Mammary epithelial cell (primary cell): ENCODE results near the gene HMX3.

Source experiments
- EZH2 ChIP-seq: IDR thresholded peaks from 2 replicates; pipeline ENCODE4 v1.6.1; 2012; ENCODE audit warnings: low read length, inconsistent platforms, borderline replicate concordance
- TF ChIP-seq, protein P1 (sequence below), 2 donors: IDR thresholded peaks in 1 of 2; conservative IDR thresholded peaks in 1 of 2; 2 replicates each; pipeline ENCODE4 v1.5.1; 2011 to 2012; ENCODE audit warnings: inconsistent platforms in 2 of 2, low read length in 2 of 2, mild to moderate bottlenecking in 2 of 2, control low read depth in 1 of 2, low read depth in 1 of 2; ENCODE audit not compliant: insufficient read depth in 1 of 2; ENCODE audit errors: extremely low read depth in 1 of 2

DNA sequence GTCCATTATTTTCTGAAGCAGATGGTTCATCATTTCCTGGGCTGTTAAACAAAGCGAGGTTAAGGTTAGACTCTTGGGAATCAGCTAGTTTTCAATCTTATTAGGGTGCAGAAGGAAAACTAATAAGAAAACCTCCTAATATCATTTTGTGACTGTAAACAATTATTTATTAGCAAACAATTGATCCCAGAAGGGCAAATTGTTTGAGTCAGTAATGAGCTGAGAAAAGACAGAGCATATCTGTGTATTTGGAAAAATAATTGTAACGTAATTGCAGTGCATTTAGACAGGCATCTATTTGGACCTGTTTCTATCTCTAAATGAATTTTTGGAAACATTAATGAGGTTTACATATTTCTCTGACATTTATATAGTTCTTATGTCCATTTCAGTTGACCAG, 28.5 kb downstream of the HMX3 start:
- TF ChIP-seq, protein P1, sequence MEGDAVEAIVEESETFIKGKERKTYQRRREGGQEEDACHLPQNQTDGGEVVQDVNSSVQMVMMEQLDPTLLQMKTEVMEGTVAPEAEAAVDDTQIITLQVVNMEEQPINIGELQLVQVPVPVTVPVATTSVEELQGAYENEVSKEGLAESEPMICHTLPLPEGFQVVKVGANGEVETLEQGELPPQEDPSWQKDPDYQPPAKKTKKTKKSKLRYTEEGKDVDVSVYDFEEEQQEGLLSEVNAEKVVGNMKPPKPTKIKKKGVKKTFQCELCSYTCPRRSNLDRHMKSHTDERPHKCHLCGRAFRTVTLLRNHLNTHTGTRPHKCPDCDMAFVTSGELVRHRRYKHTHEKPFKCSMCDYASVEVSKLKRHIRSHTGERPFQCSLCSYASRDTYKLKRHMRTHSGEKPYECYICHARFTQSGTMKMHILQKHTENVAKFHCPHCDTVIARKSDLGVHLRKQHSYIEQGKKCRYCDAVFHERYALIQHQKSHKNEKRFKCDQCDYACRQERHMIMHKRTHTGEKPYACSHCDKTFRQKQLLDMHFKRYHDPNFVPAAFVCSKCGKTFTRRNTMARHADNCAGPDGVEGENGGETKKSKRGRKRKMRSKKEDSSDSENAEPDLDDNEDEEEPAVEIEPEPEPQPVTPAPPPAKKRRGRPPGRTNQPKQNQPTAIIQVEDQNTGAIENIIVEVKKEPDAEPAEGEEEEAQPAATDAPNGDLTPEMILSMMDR (conservative IDR thresholded peaks at IDR 0.05 in 1 of 2, IDR thresholded peaks at IDR 0.05 in 1 of 2; ENCODE audit: extremely low read depth in 1 of 2, insufficient read depth in 1 of 2, low read depth in 1 of 2, low read length in 2 of 2) = no peak
- TF ChIP-seq EZH2 = no peak
